ENCODE measurements around the gene GAPDH.
A peak's percentile ranks its signal among the peaks of the same experiment; 100 is the strongest.
"Not testable (repeated sequence)": the region's sequence is repeated elsewhere in the genome, so short reads cannot be mapped to it uniquely, and the experiment has no call there.

The GAPDH gene

DNA sequence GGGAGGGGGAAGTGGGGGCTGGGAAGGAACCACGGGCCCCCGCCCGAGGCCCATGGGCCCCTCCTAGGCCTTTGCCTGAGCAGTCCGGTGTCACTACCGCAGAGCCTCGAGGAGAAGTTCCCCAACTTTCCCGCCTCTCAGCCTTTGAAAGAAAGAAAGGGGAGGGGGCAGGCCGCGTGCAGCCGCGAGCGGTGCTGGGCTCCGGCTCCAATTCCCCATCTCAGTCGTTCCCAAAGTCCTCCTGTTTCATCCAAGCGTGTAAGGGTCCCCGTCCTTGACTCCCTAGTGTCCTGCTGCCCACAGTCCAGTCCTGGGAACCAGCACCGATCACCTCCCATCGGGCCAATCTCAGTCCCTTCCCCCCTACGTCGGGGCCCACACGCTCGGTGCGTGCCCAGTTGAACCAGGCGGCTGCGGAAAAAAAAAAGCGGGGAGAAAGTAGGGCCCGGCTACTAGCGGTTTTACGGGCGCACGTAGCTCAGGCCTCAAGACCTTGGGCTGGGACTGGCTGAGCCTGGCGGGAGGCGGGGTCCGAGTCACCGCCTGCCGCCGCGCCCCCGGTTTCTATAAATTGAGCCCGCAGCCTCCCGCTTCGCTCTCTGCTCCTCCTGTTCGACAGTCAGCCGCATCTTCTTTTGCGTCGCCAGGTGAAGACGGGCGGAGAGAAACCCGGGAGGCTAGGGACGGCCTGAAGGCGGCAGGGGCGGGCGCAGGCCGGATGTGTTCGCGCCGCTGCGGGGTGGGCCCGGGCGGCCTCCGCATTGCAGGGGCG, at the start of gene GAPDH:
TSS of gene GAPDH (plus strand) at position 595 of the 772 bp plus-strand sequence. CDS start 316 bp downstream, outside the sequence.
- DNase-seq = peak; percentile 90

DNA sequence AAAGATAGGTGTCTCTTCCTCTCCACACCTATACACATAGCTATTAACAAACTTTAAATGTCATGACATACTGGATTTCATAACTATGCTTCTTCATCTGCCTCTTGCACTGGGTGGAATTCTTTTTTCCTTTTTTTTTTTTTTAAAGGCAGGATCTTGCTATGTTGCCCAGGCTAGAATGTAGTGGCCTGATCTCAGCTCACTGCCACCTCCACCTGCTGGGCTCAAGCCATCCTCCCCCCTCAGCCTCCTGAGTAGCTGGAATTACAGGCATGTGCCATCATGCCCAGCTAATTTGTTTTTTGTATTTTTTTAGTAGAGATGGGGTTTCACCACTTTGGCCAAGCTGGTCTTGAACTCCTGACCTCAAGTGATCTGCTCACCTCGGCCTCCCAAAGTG, 46.1 kb upstream of the GAPDH start:
- DNase-seq = no peak

DNA sequence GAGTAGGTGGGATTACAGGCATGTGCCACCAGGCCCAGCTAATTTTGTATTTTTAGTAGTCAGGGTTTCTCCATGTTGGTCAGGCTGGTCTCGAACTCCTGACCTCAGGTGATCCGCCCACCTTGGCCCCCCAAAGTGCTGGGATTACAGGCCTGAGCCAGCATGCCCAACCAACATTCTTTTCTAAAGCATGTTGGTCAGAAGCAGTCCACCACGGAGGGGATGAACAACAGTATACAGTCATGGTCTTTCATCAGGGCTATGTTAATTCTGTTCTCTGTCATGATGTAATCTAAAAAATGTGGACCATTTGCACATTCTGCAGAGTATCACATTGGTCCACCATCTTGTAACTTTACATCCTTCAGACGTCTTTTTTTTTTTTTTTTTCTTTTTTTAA, 44.9 kb upstream of the GAPDH start:
- no peak for DNase-seq

GRCh38 chr12:6490673-6491072, 43.6 kb upstream of the GAPDH start:
- DNase-seq = not testable (repeated sequence)

DNA sequence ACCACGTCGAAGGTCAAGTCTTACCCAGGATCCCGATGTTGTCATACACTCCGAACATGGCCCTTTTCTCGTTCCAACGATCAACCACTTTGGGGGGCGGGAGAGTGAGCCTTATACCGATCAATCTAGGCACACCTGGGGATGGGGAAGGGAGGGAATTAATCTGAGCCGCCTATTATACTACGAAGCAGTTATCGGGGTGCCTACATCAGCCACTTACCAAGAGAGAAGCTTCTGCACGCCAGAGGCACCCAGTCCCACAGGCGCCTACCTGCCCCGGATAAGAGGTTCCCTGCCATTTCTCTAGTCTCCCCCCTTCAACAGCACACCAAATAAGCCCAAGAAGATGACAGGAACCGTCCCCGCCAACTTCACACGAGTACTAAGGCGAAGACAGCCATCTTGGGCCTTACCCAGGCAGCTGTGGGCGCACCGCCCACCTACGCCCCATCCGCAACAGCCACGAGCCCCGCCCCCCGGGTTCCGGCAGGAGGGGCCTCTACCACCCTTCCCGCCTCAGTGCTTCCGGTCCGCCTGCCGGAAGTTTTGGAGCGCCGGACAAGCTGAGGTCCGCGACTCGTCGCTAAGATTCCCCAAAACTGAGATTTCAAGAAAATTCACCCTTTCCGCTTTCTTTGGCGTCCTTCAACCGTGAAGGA, 41.4 kb upstream of the GAPDH start, which contains the start of gene MRPL51:
TSS of gene MRPL51 (minus strand) at position 425 of the 659 bp plus-strand sequence. CDS start at position 299, 126 bp downstream.
- peak; percentile 96 for DNase-seq

GRCh38 chr12:6493497-6494257, 40.6 kb upstream of the GAPDH start, which contains the start of gene NCAPD2:
Gene NCAPD2 (plus strand): TSS chr12:6494102. CDS start chr12:6495099, 997 bp downstream.
- peak; percentile 95 for DNase-seq

DNA sequence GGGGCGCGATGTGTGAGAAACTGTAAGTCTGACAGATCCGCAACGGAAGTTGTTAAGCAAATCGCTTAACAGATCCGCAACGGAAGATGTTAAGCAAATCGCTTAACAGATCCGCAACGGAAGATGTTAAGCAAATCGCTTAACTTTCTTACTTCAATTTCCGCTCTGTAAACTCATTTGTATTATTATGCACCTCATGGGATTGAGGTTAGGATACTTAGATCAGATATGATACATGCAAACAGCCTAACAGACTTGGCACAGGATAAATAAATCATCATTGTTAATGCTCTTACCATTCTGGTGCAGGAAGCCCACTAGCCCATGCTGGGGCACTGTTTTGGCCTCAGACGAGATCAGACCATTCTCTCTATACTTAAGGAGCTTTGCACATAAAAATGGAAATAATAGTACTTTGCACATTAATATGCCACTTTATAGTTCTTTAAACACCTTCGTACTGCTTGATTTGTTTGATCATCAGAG, 40.0 kb upstream of the GAPDH start:
- DNase-seq = no peak

GRCh38 chr12:6494968-6495367, 39.3 kb upstream of the GAPDH start:
- no peak for DNase-seq

DNA sequence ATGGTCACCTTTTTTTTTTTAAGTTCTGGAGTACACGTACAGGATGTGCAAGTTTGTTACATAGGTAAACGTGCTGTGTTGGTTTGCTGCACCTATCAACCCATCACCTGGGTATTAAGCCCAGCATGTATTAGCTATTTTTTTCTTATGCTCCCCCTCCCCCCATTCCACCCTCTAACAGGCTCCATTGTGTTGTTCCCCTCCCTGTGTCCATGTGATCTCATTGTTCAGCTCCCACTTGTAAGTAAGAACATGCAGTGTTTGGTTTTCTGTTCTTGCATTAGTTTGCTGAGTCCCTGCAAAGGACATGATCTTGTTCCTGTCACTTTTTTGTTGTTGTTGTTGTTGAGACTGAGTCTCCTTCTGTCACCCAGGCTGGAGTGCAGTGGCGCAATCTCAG, 37.0 kb upstream of the GAPDH start:
- not testable (repeated sequence) for DNase-seq

DNA sequence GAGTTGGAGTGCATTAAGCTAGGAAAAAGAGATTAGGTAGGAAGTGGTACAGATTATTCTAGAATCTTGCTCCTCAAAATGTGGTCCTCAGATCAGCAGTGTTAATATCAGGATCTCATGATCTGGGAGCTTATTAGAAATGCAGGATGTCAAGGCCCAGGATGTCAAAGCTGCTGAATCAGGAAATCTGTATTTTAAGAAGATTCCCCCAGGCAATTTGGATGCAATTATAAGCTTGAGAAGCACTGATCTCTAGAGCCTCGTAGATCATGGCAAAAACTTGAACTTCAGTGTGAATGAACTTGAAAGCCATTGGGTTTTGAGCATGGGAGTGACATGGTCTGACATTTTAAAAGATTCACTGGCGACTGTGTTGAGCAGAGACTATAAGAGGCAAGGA, 33.9 kb upstream of the GAPDH start:
- DNase-seq = no peak

- DNase-seq = no peak
These were observed 27.0 kb upstream of the GAPDH start for GRCh38 chr12:6507102-6507998.

- no peak for DNase-seq
These were observed 26.2 kb upstream of the GAPDH start for GRCh38 chr12:6508087-6508486.

- no peak for DNase-seq
These were observed 14.1 kb upstream of the GAPDH start for GRCh38 chr12:6520186-6520585.

- no peak for DNase-seq
These were observed 12.1 kb upstream of the GAPDH start for GRCh38 chr12:6522193-6522592.

- DNase-seq = no peak
These were observed 10.6 kb upstream of the GAPDH start for GRCh38 chr12:6523708-6524107.

- no peak for DNase-seq
These were observed 9.7 kb upstream of the GAPDH start for GRCh38 chr12:6524648-6525047.

DNA sequence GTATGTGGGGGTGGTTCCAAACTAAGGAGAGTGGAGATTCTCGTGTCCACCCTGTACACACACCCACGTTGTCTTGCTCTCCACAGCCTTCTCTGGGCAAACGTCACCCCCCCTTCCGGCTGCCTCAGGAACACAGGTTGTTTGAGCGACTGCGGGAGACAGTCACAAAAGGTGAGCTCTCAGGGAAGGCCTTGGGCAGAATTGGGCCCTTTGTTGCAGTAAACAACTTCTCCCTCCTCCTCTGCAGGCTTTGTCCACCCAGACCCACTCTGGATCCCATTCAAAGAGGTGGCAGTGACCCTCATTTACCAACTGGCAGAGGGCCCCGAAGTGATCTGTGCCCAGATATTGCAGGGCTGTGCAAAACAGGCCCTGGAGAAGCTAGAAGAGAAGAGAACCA, 8.1 kb upstream of the GAPDH start:
- DNase-seq = no peak

DNA sequence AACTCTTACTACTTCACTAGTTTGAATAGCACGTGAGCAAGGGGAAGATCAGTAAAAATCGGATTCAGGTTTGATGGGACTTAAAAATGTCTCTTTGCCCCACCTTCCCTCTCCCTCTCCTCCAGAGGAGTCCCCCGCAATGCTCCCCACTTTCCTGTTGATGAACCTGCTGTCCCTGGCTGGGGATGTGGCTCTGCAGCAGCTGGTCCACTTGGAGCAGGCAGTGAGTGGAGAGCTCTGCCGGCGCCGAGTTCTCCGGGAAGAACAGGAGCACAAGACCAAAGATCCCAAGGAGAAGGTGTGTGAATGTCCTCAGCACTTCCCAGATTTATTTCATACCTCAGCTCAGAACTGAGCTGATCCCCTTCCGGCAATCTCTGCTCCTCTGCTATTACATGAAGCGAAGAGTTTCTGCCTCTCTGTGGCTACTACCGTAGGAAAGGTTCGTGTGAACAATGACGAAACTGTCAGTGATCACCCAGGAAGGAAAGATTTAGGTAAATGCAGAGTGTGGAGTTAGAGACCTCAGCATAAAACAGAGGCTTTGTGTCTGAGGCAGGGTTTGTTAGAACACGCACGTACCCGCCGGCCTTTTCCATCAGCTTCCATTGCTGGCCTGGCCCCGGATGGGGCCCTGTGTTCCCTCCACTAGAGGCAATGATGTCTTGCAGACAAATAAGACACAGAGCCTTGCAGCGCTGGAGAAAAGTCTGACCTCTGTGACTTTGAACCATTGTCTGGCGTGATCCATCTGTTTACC, 7.4 kb upstream of the GAPDH start:
- no peak for DNase-seq

- DNase-seq = no peak
These were observed 6.6 kb upstream of the GAPDH start for GRCh38 chr12:6527711-6528110.

GRCh38 chr12:6528539-6529235, 5.6 kb upstream of the GAPDH start:
- no peak for DNase-seq

GRCh38 chr12:6529291-6529737, 5.0 kb upstream of the GAPDH start:
- DNase-seq = no peak
